H1 (cell line): ENCODE data around the gene RAB11FIP3. TPM values are rescaled to one million over a fixed set of nuclear protein-coding genes. Genes with fewer than 3 reads are reported as not detected.
A peak's percentile ranks its signal among the peaks of the same experiment; 100 is the strongest.

Source experiments
- BRCA1 ChIP-seq: IDR thresholded peaks from 2 replicates; pipeline ENCODE4 v1.6.1; 2012; ENCODE audit warnings: low read depth, low read length, improper control_type of control experiment
- CEBPB ChIP-seq: IDR thresholded peaks from 2 replicates; pipeline ENCODE4 v1.6.1; 2012; ENCODE audit warnings: low read depth, low read length
- CHD1 ChIP-seq: IDR thresholded peaks from 2 replicates; pipeline ENCODE4 v1.6.1; 2012; ENCODE audit warnings: low read depth, low read length, improper control_type of control experiment
- CHD2 ChIP-seq: IDR thresholded peaks from 2 replicates; pipeline ENCODE4 v1.6.1; 2012; ENCODE audit warnings: low read length, improper control_type of control experiment
- CTBP2 ChIP-seq: IDR thresholded peaks from 2 replicates; pipeline ENCODE4 v1.7.0; 2011; ENCODE audit warnings: borderline replicate concordance, mild to moderate bottlenecking, moderate library complexity, mixed read lengths, low read length; ENCODE audit not compliant: insufficient read depth, insufficient read length
- CTCF ChIP-seq, 3 experiments: IDR thresholded peaks; 1 replicate in 2 of 3; 2 replicates in 1 of 3; pipeline versions ENCODE4 v1.5.1 to v1.6.1; 2011; ENCODE audit warnings: low read length in 3 of 3, mild to moderate bottlenecking in 3 of 3, inconsistent platforms in 2 of 3, low read depth in 1 of 3, moderate library complexity in 1 of 3; ENCODE audit not compliant: insufficient read depth in 1 of 3; ENCODE audit errors: control extremely low read depth in 1 of 3
- EGR1 ChIP-seq: IDR thresholded peaks from 2 replicates; pipeline ENCODE4 v1.6.1; 2011; ENCODE audit warnings: low read depth, low read length, borderline replicate concordance
- FOSL1 ChIP-seq: IDR thresholded peaks from 2 replicates; pipeline ENCODE4 v1.6.1; 2011; ENCODE audit warnings: mild to moderate bottlenecking, low read depth, low read length, moderate library complexity; ENCODE audit not compliant: insufficient read depth
- HDAC2 ChIP-seq, 2 experiments: fragments of 300-600 bp in 1 of 2; sonication (generic) in 1 of 2; IDR thresholded peaks; 2 replicates each; pipeline ENCODE4 v1.6.1; 2011 to 2012; ENCODE audit warnings: low read depth in 2 of 2, low read length in 2 of 2, mild to moderate bottlenecking in 2 of 2, moderate library complexity in 2 of 2, borderline replicate concordance in 1 of 2, inconsistent platforms in 1 of 2
- HDAC6 ChIP-seq: IDR thresholded peaks from one replicate; pipeline ENCODE4 v1.7.1; 2012; ENCODE audit warnings: low read depth, mild to moderate bottlenecking, inconsistent platforms, low read length, moderate library complexity
- JUN ChIP-seq: IDR thresholded peaks from 2 replicates; pipeline ENCODE4 v1.6.1; 2011; ENCODE audit warnings: low read depth, mild to moderate bottlenecking, improper control_type of control experiment, low read length
- KDM1A ChIP-seq: fragments of 200-600, 300-600 bp; sonication (generic); IDR thresholded peaks from 2 replicates; pipeline ENCODE4 v1.7.1; 2016; ENCODE audit warnings: mild to moderate bottlenecking, low read length, borderline replicate concordance
- KDM5A ChIP-seq: fragments of 200-600 bp; IDR thresholded peaks from 2 replicates; pipeline ENCODE4 v1.7.1; 2012; ENCODE audit warnings: mild to moderate bottlenecking, low read length, inconsistent platforms, mixed read lengths
- MAX ChIP-seq: IDR thresholded peaks from 2 replicates; pipeline ENCODE4 v1.6.1; 2012; ENCODE audit warnings: inconsistent platforms
- NANOG ChIP-seq: IDR thresholded peaks from 2 replicates; pipeline ENCODE4 v1.6.1; 2011; ENCODE audit warnings: low read length, low read depth, mild to moderate bottlenecking, inconsistent platforms; ENCODE audit not compliant: insufficient read depth, poor library complexity, severe bottlenecking
- POLR2AphosphoS5 ChIP-seq: IDR thresholded peaks from 2 replicates; pipeline ENCODE4 v1.6.1; 2011; ENCODE audit warnings: low read depth, low read length
- POU5F1 ChIP-seq: IDR thresholded peaks from 2 replicates; pipeline ENCODE4 v1.6.1; 2011; ENCODE audit warnings: low read depth, mild to moderate bottlenecking, low read length, moderate library complexity
- RNF2 ChIP-seq: fragments of 200-900, 300-1000 bp; sonication (generic); IDR thresholded peaks from 2 replicates; pipeline ENCODE4 v1.7.1; 2016; ENCODE audit warnings: borderline replicate concordance, low read depth, mild to moderate bottlenecking, antibody characterized with exemption, low read length; ENCODE audit not compliant: poor library complexity, severe bottlenecking; ENCODE audit errors: missing control alignments
- SUZ12 ChIP-seq: fragments of 200-600 bp; sonication (generic); IDR thresholded peaks from 2 replicates; pipeline ENCODE4 v1.6.1; 2012; ENCODE audit warnings: mild to moderate bottlenecking, inconsistent platforms, low read length, moderate library complexity, mixed read lengths
- TEAD4 ChIP-seq: IDR thresholded peaks from 2 replicates; pipeline ENCODE4 v1.6.1; 2012; ENCODE audit warnings: low read depth, low read length, inconsistent platforms, mixed read lengths
- polyA plus RNA-seq, 7 experiments: library from polyadenylated mRNA; depleted of rRNA in 3 of 7; stranded (reverse) in 5 of 7; unstranded in 2 of 7; fragments of >200 nt in 5 of 7; fragments of 200-250 nt in 2 of 7; gene quantifications; 1 replicate in 5 of 7; 2 replicates in 1 of 7; 4 replicates in 1 of 7; pipeline versions ENCODE4 v1.2.1 to v1.2.3, GENCODE V29; 2011 to 2013; ENCODE audit warnings: missing spikeins in 2 of 7, mixed read lengths in 2 of 7
- total RNA-seq: library from RNA; stranded (reverse); fragmentation: NEBNext Ultra II Directional; extraction: Animal tissue kit (Norgen Biotek cat#: 25700); gene quantifications from 2 replicates; pipeline ENCODE4 v1.2.1, GENCODE V29; 2021
- TF ChIP-seq, protein P1 (sequence below): IDR thresholded peaks from 2 replicates; pipeline ENCODE4 v1.6.1; 2011; ENCODE audit warnings: low read length, improper control_type of control experiment

RAB11FIP3 gene
- total and polyA plus RNA-seq, 2 of the 8 experiments (the other 6 are each of a cell fraction or from before 2014, with no cell fraction given), result 9.3 to 35.2 TPM

- TF ChIP-seq, protein P1, sequence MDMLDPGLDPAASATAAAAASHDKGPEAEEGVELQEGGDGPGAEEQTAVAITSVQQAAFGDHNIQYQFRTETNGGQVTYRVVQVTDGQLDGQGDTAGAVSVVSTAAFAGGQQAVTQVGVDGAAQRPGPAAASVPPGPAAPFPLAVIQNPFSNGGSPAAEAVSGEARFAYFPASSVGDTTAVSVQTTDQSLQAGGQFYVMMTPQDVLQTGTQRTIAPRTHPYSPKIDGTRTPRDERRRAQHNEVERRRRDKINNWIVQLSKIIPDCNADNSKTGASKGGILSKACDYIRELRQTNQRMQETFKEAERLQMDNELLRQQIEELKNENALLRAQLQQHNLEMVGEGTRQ, result no peak
- no peak for TF ChIP-seq TEAD4
- 0 out of 2 replicates have a peak, but pooled peaks have one; percentile 34 for TF ChIP-seq JUN
- TF ChIP-seq POLR2AphosphoS5, result no peak
- TF ChIP-seq FOSL1, result no peak
- TF ChIP-seq CHD2, result no peak
- TF ChIP-seq HDAC2 (IDR thresholded peaks at IDR 0.05; ENCODE audit: borderline replicate concordance in 1 of 2, low read depth in 2 of 2, low read length in 2 of 2), result peak in 1 of 2 experiments; percentile 89; a peak in 1 of 4 replicates
- TF ChIP-seq CHD1, result no peak
- 0 out of 2 replicates have a peak, but pooled peaks have one; percentile 14 for TF ChIP-seq CEBPB
- TF ChIP-seq KDM5A, result no peak
- peak; percentile 94 to 100 (median 99) for TF ChIP-seq CTCF (IDR thresholded peaks at IDR 0.05; ENCODE audit: control extremely low read depth in 1 of 3, insufficient read depth in 1 of 3, low read depth in 1 of 3, low read length in 3 of 3)
- TF ChIP-seq RNF2, result no peak
- 0 out of 2 replicates have a peak, but pooled peaks have one; percentile 27 for TF ChIP-seq MAX
- no peak for TF ChIP-seq HDAC6
- no peak for TF ChIP-seq CTBP2
- peak; percentile 97 for TF ChIP-seq KDM1A
- no peak for TF ChIP-seq POU5F1
- no peak for TF ChIP-seq BRCA1
- no peak for TF ChIP-seq SUZ12
- no peak for TF ChIP-seq NANOG
- TF ChIP-seq EGR1, result no peak; the same call in 1 of the 2 replicates
Observed at GRCh38 chr16:391885-392335, 33.5 kb upstream of the RAB11FIP3 start (continued).
